Esophagus muscularis mucosa (tissue), 4 donors: ENCODE data around the gene CD82. TPM values are rescaled to one million over a fixed set of nuclear protein-coding genes. Genes with fewer than 3 reads are reported as not detected.

Source experiments
- DNase-seq: peaks from one replicate; pipeline ENCODE4 v3.0.0-alpha.2; 2017; ENCODE audit errors: extremely low spot score
- H3K27ac ChIP-seq, 4 donors: fragments of 200-600 bp; sonication (generic); replicated peaks in 1 of 4; 1 replicate in 3 of 4; 2 replicates in 1 of 4; pipeline ENCODE4 v1.5.1; 2016 to 2019; ENCODE audit warnings: mild to moderate bottlenecking in 1 of 4
- H3K27me3 ChIP-seq, 4 donors: fragments of 200-600 bp; sonication (generic); one replicate each; pipeline versions ENCODE4 v1.5.1 to v1.6.0; 2016 to 2019
- H3K36me3 ChIP-seq, 4 donors: fragments of 200-600 bp; sonication (generic); one replicate each; pipeline ENCODE4 v1.5.1; 2016 to 2019
- H3K4me1 ChIP-seq, 4 donors: fragments of 200-600 bp; sonication (generic); one replicate each; pipeline ENCODE4 v1.5.1; 2016 to 2019
- H3K4me3 ChIP-seq, 4 donors: fragments of 200-600 bp; sonication (generic); 1 replicate in 2 of 4; 2 replicates in 2 of 4; pipeline ENCODE4 v1.5.1; 2016 to 2019; ENCODE audit warnings: mild to moderate bottlenecking in 4 of 4, moderate library complexity in 1 of 4
- H3K9me3 ChIP-seq, 4 donors: fragments of 200-600 bp; sonication (generic); 1 replicate in 3 of 4; 2 replicates in 1 of 4; pipeline ENCODE4 v1.5.1; 2016 to 2019
- CTCF ChIP-seq, 3 experiments: fragments of 200-600 bp in 2 of 3; fragments of 450-650 bp in 1 of 3; sonication (generic) in 2 of 3; IDR thresholded peaks; one replicate each; pipeline ENCODE4 v1.5.1; 2017 to 2019; ENCODE audit warnings: antibody characterized with exemption in 3 of 3, mild to moderate bottlenecking in 2 of 3, moderate library complexity in 1 of 3
- EP300 ChIP-seq: sonication (generic); formaldehyde crosslinking; IDR thresholded peaks from one replicate; pipeline ENCODE4 v1.6.1; 2017; ENCODE audit warnings: antibody characterized with exemption
- POLR2A ChIP-seq: fragments of 450-650 bp; IDR thresholded peaks from one replicate; pipeline ENCODE4 v1.6.1; 2017; ENCODE audit warnings: antibody characterized with exemption, moderate library complexity, mild to moderate bottlenecking, low read depth
- POLR2AphosphoS5 ChIP-seq, 2 donors: sonication (generic); formaldehyde crosslinking; IDR thresholded peaks; one replicate each; pipeline ENCODE4 v1.6.1; 2017; ENCODE audit warnings: antibody characterized with exemption in 2 of 2
- WGBS: methylation state at CpG from one replicate; pipeline ENCODE4 v1.1.5; 2018; 5-methylcytosine and 5-hydroxymethylcytosine counted together
- intact Hi-C: fragments of 100-400 bp; cut with DNase I; formaldehyde crosslinking; loops from one replicate; pipeline ENCODE4 v1.15.1; 2023
- total RNA-seq, 4 donors: library from RNA; depleted of rRNA; stranded (reverse); fragments of >200 nt; gene quantifications; one replicate each; pipeline versions ENCODE4 v1.1.0 to v1.2.1, GENCODE V29; 2016

Gene CD82
- total RNA-seq, 4 donors from 2014 or later, result 11.0 to 20.6 (median 16.3) TPM

- H3K27me3 ChIP-seq, result no peaks in the 10 kb centered on the region
- no peak overlapping the region for H3K4me3 ChIP-seq
- TF ChIP-seq POLR2A (no peak), EP300 (no peak), CTCF (IDR thresholded peaks at IDR 0.05) (no peak), POLR2AphosphoS5 (IDR thresholded peaks at IDR 0.05) (no peak)
- intact Hi-C loops, result no loop called here
- H3K27ac ChIP-seq, result no peak overlapping the region
- WGBS, result 87% methylated on average over 16 of the region's 16 CpGs
- DNase-seq, result no peak
- peaks cover 0 to 4% (median 0%) of the 10 kb centered on the region in 4 donors for H3K4me1 ChIP-seq
- H3K36me3 ChIP-seq, result no peaks in the 10 kb centered on the region
- H3K9me3 ChIP-seq, result no peaks in the 10 kb centered on the region
Observed at GRCh38 chr11:44652901-44653644, 87.6 kb downstream of the CD82 start.

GRCh38 chr11:44654057-44654456 is 88.6 kb downstream of the CD82 start:
- no peaks in the 10 kb centered on the region for H3K36me3 ChIP-seq
- H3K27ac ChIP-seq, result no peak overlapping the region
- TF ChIP-seq EP300 (no peak), POLR2AphosphoS5 (IDR thresholded peaks at IDR 0.05) (no peak), CTCF (IDR thresholded peaks at IDR 0.05) (no peak), POLR2A (no peak)
- H3K9me3 ChIP-seq, result no peaks in the 10 kb centered on the region
- H3K4me1 ChIP-seq, result peaks cover 0 to 6% (median 0%) of the 10 kb centered on the region in 4 donors
- DNase-seq, result no peak
- no peaks in the 10 kb centered on the region for H3K27me3 ChIP-seq
- intact Hi-C loops, result no loop called here
- H3K4me3 ChIP-seq, result no peak overlapping the region
- 99% methylated on average over 9 of the region's 9 CpGs for WGBS

GRCh38 chr11:44654596-44654995 is 89.1 kb downstream of the CD82 start:
- intact Hi-C loops, result no loop called here
- H3K27me3 ChIP-seq, result no peaks in the 10 kb centered on the region
- DNase-seq, result no peak
- H3K9me3 ChIP-seq, result no peaks in the 10 kb centered on the region
- no peak overlapping the region for H3K27ac ChIP-seq
- H3K4me1 ChIP-seq, result peaks cover 0 to 11% (median 4%) of the 10 kb centered on the region in 4 donors
- no peak overlapping the region for H3K4me3 ChIP-seq
- 95% methylated on average over 9 of the region's 10 CpGs for WGBS
- no peak for TF ChIP-seq EP300
- no peak for TF ChIP-seq POLR2A
- TF ChIP-seq POLR2AphosphoS5 (IDR thresholded peaks at IDR 0.05), result no peak
- no peak for TF ChIP-seq CTCF (IDR thresholded peaks at IDR 0.05)
- no peaks in the 10 kb centered on the region for H3K36me3 ChIP-seq

GRCh38 chr11:44657836-44658505 is 92.5 kb downstream of the CD82 start:
- no peak for DNase-seq
- no peaks in the 10 kb centered on the region for H3K27me3 ChIP-seq
- no peaks in the 10 kb centered on the region for H3K9me3 ChIP-seq
- intact Hi-C loops, result no loop called here
- no peak overlapping the region for H3K4me3 ChIP-seq
- 91% methylated on average over 5 of the region's 5 CpGs for WGBS
- no peak for TF ChIP-seq CTCF (IDR thresholded peaks at IDR 0.05)
- no peak for TF ChIP-seq EP300
- no peak for TF ChIP-seq POLR2A
- no peak for TF ChIP-seq POLR2AphosphoS5 (IDR thresholded peaks at IDR 0.05)
- peaks cover 9 to 15% (median 12%) of the 10 kb centered on the region in 4 donors for H3K4me1 ChIP-seq
- no peak overlapping the region for H3K27ac ChIP-seq
- no peaks in the 10 kb centered on the region for H3K36me3 ChIP-seq
